HAP-1 (cell line): ENCODE measurements around the gene TMEM38A.
"Not testable (repeated sequence)": the region's sequence is repeated elsewhere in the genome, so short reads cannot be mapped to it uniquely, and the experiment has no call there.

ENCODE experiments used
- DNase-seq, 2 experiments: peaks; one replicate each; pipeline ENCODE4 v3.0.0-alpha.2; 2016 to 2020; ENCODE audit warnings: low spot score in 2 of 2
- H3K27me3 ChIP-seq: fragments of 250-450 bp; sonication (Bioruptor Pico); 2 replicates; pipeline ENCODE4 v1.5.1; 2020; ENCODE audit warnings: low read depth, mild to moderate bottlenecking, moderate library complexity
- H3K36me3 ChIP-seq: fragments of 250-450 bp; sonication (Bioruptor Pico); replicated peaks from 2 replicates; pipeline ENCODE4 v1.5.1; 2020; ENCODE audit warnings: mild to moderate bottlenecking
- H3K4me1 ChIP-seq: fragments of 250-450 bp; sonication (Bioruptor Pico); 2 replicates; pipeline ENCODE4 v1.5.1; 2020; ENCODE audit warnings: mild to moderate bottlenecking
- H3K4me3 ChIP-seq: fragments of 250-450 bp; sonication (Bioruptor Pico); 2 replicates; pipeline ENCODE4 v1.5.1; 2020; ENCODE audit warnings: mild to moderate bottlenecking, moderate library complexity
- H3K9me3 ChIP-seq: fragments of 250-450 bp; sonication (Bioruptor Pico); 2 replicates; pipeline ENCODE4 v1.5.1; 2020; ENCODE audit warnings: mild to moderate bottlenecking, moderate library complexity
- in situ Hi-C: fragments of 300-500 bp; cut with MboI; formaldehyde crosslinking; loops from 3 replicates; pipeline ENCODE4 v1.14.3; 2020; ENCODE audit warnings: low sequenced_read_pairs, inconsistent platforms, mixed read lengths

TMEM38A gene

DNA sequence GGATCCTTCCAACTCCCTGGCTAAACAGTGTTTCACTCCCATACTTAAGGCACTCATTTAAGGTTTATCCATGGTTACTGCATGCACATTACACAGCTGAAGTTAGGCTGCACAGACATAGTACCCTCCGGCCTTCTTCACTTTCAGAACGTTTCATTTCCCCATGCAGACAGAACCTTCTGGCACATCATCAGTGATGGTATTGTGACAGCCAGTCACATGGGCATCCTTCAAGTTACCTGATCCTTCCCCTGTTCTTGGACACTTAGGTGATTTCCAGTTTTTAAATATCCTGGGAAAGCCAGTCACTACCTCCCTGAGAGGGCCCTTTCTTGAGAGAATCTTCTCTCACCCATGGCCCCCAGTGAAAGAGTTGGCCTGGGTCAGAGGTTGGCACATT, 10.1 kb upstream of the TMEM38A start:
- Histone ChIP-seq H3K27me3 (no peaks in the 10 kb centered on the region), H3K4me1 (no peaks in the 10 kb centered on the region), H3K4me3 (no peak overlapping the region), H3K36me3 (peaks cover 59% of the 10 kb centered on the region), H3K9me3 (no peaks in the 10 kb centered on the region)
- in situ Hi-C loops = no loop called here
- DNase-seq = no peak

DNA sequence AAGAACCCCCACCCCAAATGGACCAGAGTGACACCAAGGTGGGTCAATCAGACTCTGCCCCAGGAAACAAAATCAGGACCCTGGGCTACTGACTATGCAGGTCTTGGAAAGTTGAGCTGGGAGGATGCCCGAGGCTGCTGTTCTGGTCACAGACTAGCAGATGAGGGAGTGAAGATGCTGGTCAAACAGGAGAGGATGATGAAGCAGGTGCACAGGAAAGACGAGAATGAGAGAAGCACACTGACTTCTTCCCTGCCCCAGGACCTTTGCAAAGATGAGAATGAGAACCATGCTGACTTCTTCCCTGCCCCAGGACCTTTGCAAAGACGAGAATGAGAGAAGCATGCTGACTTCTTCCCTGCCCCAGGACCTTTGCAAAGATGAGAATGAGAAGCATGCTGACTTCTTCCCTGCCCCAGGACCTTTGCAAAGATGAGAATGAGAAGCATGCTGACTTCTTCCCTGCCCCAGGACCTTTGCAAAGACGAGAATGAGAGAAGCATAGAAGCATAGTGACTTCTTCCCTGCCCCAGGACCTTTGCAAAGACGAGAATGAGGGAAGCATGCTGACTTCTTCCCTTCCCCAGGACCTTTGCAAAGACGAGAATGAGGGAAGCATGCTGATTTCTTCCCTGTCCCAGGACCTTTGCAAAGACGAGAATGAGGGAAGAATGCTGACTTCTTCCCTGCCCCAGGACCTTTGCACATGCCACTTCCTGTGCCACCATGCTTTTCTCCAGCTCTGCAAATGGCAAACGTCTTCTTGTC, 9.3 kb upstream of the TMEM38A start:
- peaks cover 58% of the 10 kb centered on the region for H3K36me3 ChIP-seq
- H3K27me3 ChIP-seq, DNase-seq, H3K4me3 ChIP-seq, H3K4me1 ChIP-seq, in situ Hi-C loops, H3K9me3 ChIP-seq: not testable (repeated sequence)

DNA sequence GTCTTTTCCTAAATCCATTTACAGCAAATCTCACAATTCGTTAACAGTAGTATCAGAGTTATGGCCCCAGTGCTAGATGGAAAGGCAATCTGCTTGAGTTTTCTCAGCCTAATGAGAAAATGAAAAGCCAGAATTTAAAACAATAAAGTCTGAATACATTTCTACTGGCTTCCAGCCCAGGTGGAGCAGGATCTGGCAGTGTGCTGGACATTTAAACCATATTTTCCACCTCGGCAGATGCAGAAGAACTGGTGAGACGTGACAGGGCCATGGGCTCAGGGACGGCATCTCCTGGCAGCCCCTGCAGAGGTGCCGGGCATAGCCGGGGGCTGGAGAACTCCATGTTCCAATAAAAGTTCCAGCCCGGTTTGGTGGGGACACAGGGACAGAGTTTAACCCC, 8.1 kb upstream of the TMEM38A start:
- in situ Hi-C loops = no loop called here
- no peak for DNase-seq
- Histone ChIP-seq H3K9me3 (no peaks in the 10 kb centered on the region), H3K36me3 (peaks cover 56% of the 10 kb centered on the region), H3K27me3 (no peaks in the 10 kb centered on the region), H3K4me3 (no peak overlapping the region), H3K4me1 (no peaks in the 10 kb centered on the region)

DNA sequence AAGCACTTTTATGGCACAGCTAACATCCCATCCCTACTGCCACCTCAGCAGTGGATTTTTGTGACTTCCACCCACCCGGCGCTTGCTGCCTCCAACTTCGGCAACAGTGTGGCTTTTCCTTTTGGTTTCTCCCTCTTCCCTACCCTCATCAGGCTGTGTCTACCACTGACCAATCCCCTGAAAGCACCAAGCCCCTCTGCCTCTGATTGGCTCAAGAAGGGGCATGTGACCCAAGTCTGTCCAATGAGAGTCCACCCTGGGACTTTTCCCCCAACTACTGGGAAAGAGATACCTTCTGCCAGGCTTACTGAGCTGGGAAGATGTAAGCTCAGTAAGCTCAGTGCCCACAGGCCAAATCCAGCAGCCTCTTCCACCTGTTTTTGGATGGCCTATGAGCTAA, 6.8 kb upstream of the TMEM38A start:
- H3K9me3 ChIP-seq = no peaks in the 10 kb centered on the region
- H3K4me3 ChIP-seq = no peak overlapping the region
- H3K4me1 ChIP-seq = no peaks in the 10 kb centered on the region
- peak in 1 of 2 experiments; percentile 24 for DNase-seq
- H3K27me3 ChIP-seq = no peaks in the 10 kb centered on the region
- in situ Hi-C loops = no loop called here
- H3K36me3 ChIP-seq = peaks cover 67% of the 10 kb centered on the region

DNA sequence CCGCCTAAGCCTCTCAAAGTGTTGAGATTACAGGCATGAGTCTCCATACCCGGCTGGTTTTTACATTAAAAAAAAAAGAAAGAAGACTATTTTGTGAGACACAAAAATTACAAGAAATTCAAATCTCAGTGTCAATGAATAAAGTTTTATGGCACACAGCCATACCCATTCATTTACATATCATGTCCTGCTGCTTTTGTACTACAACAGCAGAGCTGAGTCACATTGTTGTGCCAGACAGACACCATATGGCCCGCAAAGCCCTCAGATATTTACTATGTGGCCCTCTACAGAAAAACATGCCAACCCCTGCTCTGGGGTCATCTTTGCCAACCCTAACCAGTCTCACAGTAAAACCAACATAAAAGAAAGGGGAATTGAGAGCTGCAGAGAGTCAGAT, 6.3 kb upstream of the TMEM38A start:
- H3K4me1 ChIP-seq = no peaks in the 10 kb centered on the region
- peak in 1 of 2 experiments; percentile 18 for DNase-seq
- in situ Hi-C loops = no loop called here
- no peaks in the 10 kb centered on the region for H3K27me3 ChIP-seq
- H3K4me3 ChIP-seq = no peak overlapping the region
- H3K9me3 ChIP-seq = no peaks in the 10 kb centered on the region
- peaks cover 67% of the 10 kb centered on the region for H3K36me3 ChIP-seq

DNA sequence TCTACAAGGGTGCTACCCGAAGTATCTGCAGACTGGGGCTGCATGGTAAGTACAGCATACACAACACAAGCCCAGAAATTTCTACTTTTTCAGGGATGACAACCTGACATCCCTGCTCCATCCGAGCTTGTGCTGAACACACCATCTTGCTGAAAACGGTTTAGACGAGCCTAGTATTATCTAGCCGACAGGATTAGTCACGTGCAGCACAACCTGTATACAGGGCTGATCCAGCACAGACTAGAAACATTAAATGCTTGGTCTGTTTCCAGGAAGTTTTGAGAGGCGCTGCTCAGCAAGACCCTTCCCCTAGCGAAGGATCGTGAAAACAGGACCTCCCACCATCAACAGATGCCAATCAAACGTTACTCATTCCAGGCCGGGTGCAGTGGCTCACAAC, 5.2 kb upstream of the TMEM38A start:
- in situ Hi-C loops = no loop called here
- Histone ChIP-seq H3K36me3 (peaks cover 67% of the 10 kb centered on the region), H3K9me3 (no peaks in the 10 kb centered on the region), H3K4me1 (peaks cover 4% of the 10 kb centered on the region; the same call in 1 of the 2 replicates), H3K4me3 (no peak overlapping the region), H3K27me3 (no peaks in the 10 kb centered on the region)
- DNase-seq = no peak

DNA sequence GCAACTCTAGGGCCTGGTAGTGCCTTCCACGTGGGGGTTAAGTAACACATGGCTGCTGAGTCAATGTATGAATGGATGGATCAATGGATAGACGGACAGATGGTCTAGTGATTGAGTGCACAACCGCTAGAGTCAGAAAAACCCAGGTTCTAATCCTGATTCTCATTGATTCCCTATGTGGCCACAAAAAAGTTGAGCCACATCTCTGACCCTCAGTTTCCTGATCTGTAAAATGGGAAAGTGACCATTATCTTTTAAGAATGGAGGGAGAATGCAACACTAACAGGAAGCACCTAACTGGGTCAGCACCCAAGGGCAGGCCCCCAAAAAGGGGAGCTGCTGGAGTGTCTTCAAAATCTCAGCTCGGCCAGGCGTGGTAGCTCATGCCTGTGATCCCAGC, 3.6 kb upstream of the TMEM38A start:
- H3K36me3 ChIP-seq = peaks cover 59% of the 10 kb centered on the region
- H3K4me1 ChIP-seq = peaks cover 9% of the 10 kb centered on the region; the same call in 1 of the 2 replicates
- H3K27me3 ChIP-seq = no peaks in the 10 kb centered on the region
- H3K4me3 ChIP-seq = no peak overlapping the region
- H3K9me3 ChIP-seq = no peaks in the 10 kb centered on the region
- DNase-seq = no peak
- in situ Hi-C loops = no loop called here

DNA sequence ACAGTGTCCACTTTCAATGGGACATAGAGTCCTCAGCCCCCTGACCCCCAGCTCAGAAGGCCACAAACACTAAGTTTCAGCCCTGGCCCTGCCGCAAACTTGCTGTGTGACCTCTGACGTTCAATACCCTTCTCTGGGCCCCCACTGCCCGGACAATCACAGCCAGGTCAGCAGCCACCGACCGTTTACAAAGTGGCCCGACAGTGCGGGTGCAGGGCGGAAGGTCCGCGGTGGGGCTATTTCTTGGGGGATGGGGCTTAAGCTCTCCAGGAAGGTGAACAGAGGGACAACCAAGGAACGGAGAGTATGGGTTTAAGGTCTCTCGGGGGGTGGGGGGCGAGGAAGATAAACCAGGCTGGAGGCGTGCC, 1.5 kb upstream of the TMEM38A start:
- Histone ChIP-seq H3K4me3 (peak overlapping the region; percentile 81), H3K9me3 (no peaks in the 10 kb centered on the region), H3K36me3 (peaks cover 40% of the 10 kb centered on the region), H3K4me1 (peaks cover 9% of the 10 kb centered on the region), H3K27me3 (no peaks in the 10 kb centered on the region)
- no peak for DNase-seq
- in situ Hi-C loops = no loop called here

DNA sequence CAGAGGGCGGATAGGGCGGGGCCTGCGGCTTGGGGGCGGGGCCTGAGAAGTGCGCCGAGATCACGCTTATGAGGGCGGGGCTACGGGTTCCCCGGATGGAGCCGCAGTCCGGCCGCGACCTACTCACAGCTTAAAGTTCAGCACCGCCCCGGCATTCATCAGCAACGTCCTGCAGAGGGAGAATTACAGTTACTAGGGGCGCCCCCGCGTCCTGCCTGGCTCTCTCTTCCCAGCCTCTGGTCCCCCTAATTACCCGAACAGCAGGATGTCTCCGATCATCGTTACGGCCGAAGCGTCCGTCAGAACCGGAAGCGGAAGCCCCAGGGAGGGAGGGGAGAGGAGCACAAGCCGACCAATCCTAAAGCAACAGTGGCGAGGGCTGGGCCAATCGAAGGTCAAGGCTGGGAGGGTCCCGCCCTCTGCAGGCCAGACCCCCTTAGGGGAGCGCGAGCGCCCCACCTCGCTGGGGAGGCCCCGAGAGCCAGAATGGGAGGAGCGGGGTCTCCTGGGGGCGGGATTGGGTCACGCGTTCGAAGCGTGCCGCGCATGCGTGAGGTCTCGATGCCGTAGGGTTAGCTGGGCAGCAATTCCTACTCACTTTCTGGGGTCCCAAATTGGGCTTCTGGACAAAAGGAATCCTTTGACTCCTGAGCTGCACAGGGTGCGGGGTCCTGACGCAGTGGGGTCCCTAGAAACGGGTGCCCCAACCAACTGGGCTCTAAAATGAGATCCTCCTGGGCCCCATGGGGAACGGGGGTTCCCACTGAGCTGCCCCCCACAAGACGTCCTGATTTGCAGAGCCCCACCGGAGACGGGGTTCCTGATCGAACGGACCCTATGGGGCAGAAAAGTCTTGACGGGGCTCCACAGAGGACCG, 869 bp upstream of the TMEM38A start, which contains the start of gene SMIM7:
Gene SMIM7 (minus strand): TSS at position 313 of the 877 bp plus-strand sequence. CDS start 34 bp downstream, at position 279.
- peak within 1 kb of the TSS; percentile 81 for H3K4me3 ChIP-seq
- no peaks in the 10 kb centered on the region for H3K27me3 ChIP-seq
- H3K36me3 ChIP-seq = peaks cover 33% of the 10 kb centered on the region
- no peaks in the 10 kb centered on the region for H3K9me3 ChIP-seq
- in situ Hi-C loops = no loop called here
- H3K4me1 ChIP-seq = peaks cover 9% of the 10 kb centered on the region
- DNase-seq = peak; percentile 98 to 99

DNA sequence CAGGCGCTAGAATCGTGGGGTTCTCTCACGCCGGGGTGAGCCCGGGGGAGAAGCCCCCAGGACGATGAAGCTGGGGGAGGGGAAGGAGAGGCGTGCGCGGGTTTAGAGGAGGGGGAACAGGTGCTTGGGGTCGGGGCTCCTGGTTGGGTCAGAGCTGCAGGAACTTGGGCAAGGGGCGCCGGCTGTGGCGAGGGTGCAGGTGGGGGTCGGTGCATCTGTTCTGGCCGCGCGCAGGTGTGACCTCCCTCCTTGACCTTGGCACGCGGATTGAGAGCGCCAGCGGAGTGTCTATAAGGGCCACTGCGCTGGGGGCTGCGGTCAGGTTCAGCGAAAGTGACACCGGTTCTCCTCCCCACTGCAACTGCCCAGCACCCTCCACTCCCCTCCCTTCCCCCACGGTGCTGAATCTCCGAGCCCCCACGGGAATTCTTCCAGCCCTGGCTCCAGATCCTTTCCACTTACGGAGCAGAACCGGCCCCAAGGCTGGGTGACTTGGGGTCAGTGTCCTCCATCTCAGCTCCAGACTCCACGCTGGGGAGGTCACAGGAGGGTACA, 618 bp downstream of the TMEM38A start:
- DNase-seq = peak in 1 of 2 experiments; percentile 64
- Histone ChIP-seq H3K4me3 (peak overlapping the region; percentile 81), H3K9me3 (no peaks in the 10 kb centered on the region), H3K36me3 (peaks cover 24% of the 10 kb centered on the region), H3K4me1 (peaks cover 9% of the 10 kb centered on the region), H3K27me3 (no peaks in the 10 kb centered on the region)
- in situ Hi-C loops = no loop called here

DNA sequence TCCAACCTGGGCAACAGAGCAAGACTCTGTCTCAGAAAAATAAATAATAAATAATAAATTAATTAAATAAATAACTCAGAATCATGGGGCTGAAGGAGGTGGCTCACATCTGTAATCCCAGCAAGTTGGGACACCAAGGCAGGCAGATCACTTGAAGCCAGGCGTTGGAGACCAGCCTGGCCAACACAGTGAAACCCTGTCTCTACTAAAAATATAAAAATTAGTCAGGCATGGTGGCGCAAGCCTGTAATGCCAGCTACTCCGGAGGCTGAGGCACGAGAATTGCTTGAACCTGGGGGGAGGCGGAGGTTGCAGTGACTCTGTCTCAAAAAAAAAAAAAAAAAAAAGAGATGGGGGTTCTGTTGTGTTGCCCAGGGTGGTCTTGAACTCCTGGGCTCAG, 7.2 kb downstream of the TMEM38A start:
- in situ Hi-C loops = no loop called here

DNA sequence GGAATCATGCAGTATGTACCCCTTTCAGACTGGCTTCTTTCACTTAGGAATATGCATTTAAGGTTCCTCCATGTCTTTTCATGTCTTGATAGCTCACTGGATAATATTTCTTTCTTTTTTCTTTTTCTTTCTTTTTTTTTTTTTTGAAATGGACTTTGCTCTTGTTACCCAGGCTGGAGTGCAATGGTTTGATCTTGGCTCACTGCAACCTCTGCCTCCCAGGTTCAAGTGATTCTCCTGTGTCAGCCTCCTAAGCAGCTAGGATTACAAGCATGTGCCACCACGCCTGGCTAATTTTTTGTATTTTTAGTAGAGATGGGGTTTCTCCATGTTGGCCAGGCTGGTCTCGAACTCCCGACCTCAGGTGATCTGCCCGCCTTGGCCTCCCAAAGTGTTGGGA, 7.8 kb downstream of the TMEM38A start:
- in situ Hi-C loops, H3K9me3 ChIP-seq, DNase-seq, H3K27me3 ChIP-seq, H3K4me3 ChIP-seq, H3K36me3 ChIP-seq, H3K4me1 ChIP-seq: not testable (repeated sequence)

More for the DNA sequence above, 7.2 kb downstream of the TMEM38A start:
- no peaks in the 10 kb centered on the region for H3K4me1 ChIP-seq
- no peaks in the 10 kb centered on the region for H3K27me3 ChIP-seq
- no peaks in the 10 kb centered on the region for H3K9me3 ChIP-seq
- DNase-seq = no peak
- no peak overlapping the region for H3K4me3 ChIP-seq
- peaks cover 2% of the 10 kb centered on the region; the same call in 1 of the 2 replicates for H3K36me3 ChIP-seq

DNA sequence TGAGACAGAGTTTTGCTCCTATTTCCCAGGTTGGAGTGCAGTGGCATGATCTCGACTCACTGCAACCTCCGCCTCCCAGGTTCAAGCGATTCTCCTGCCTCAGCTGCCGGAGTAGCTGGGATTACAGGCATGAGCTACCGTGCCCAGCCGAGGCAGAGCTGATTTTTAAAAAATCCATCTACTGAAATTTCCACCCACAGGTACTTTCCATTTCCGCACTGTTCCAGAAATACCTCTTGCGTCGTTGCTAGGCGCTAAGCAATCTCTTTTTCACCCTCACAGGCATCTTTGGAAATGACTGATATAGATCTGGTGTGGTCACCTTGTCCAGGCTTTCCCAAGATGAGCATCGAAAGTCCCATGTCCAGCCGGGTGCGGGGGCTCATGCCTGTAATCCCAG, 9.4 kb downstream of the TMEM38A start:
- Histone ChIP-seq H3K4me1 (no peaks in the 10 kb centered on the region), H3K27me3 (no peaks in the 10 kb centered on the region), H3K9me3 (no peaks in the 10 kb centered on the region), H3K4me3 (no peak overlapping the region), H3K36me3 (peaks cover 2% of the 10 kb centered on the region; the same call in 1 of the 2 replicates)
- no peak for DNase-seq
- in situ Hi-C loops = no loop called here
